Endometrial microvascular endothelial cells (primary cell): Measurements from ENCODE around the gene LILRA1. TPM values are rescaled to one million over a fixed set of nuclear protein-coding genes. Genes with fewer than 3 reads are reported as not detected.

Experiments used
- in situ Hi-C: cut with HindIII; loops from 2 replicates; pipeline ENCODE4 v1.10.0; 2017; ENCODE audit warnings: low sequenced_read_pairs, low pct_unique_long_range_greater_than_20kb; ENCODE audit errors: inconsistent ontology term
- total RNA-seq: library from RNA; depleted of rRNA; stranded (reverse); fragments of >200 nt; gene quantifications from one replicate; pipeline ENCODE4 v1.2.3, GENCODE V29; 2015; ENCODE audit errors: inconsistent ontology term

The LILRA1 gene
- total RNA-seq, 1 donor from 2014 or later, result not detected

DNA sequence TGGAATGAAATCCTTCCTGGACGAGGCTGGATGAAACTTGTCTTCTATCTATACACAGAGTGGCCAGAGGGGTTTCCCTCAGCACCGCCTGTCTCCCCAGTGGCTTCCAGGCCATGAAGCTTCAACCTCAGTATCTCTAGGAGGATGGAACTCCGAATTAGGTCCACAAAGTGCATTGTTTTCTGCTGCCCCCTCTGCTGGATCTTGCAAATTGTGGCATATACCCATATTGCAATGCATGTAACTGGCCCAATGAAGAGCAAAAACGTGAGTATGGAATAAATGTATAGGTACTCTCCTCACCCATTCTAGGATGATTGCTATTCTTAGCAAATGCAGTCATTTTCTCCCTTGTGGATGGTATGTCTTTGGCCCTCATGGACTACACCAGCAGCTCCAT, 54.7 kb downstream of the LILRA1 start:
- in situ Hi-C loops, result no loop called here

- in situ Hi-C loops, result no loop called here
These were observed 56.8 kb downstream of the LILRA1 start for GRCh38 chr19:54650108-54650655.

Other genes with a start within 250 kb of the LILRA1 start
- not detected for gene LAIR1, start 228.7 kb upstream of the LILRA1 start, total RNA-seq
- gene TTYH1, start 178.2 kb upstream of the LILRA1 start, total RNA-seq, result not detected
- 32.3 TPM for gene LENG8, start 144.4 kb upstream of the LILRA1 start, total RNA-seq
- 4.4 TPM for gene LENG9, start 129.9 kb upstream of the LILRA1 start, total RNA-seq
- 19.9 TPM for gene CDC42EP5, start 120.3 kb upstream of the LILRA1 start, total RNA-seq
- gene LAIR2, start 90.8 kb upstream of the LILRA1 start, total RNA-seq, result not detected
- gene LILRA2, start 19.8 kb upstream of the LILRA1 start, total RNA-seq, result not detected
- gene LILRB1, start 36.9 kb downstream of the LILRA1 start, total RNA-seq, result not detected
- gene LILRB4, start 69.4 kb downstream of the LILRA1 start, total RNA-seq, result not detected
- gene KIR3DL3, start 130.8 kb downstream of the LILRA1 start, total RNA-seq, result not detected
- not detected for gene KIR2DL3, start 144.9 kb downstream of the LILRA1 start, total RNA-seq
- gene KIR2DL1, start 176.2 kb downstream of the LILRA1 start, total RNA-seq, result not detected
- gene KIR2DL4, start 210.0 kb downstream of the LILRA1 start, total RNA-seq, result not detected
- not detected for gene KIR3DL1, start 222.8 kb downstream of the LILRA1 start, total RNA-seq
- gene KIR2DS4, start 239.0 kb downstream of the LILRA1 start, total RNA-seq, result not detected